ENCODE data around the gene LCORL. TPM values are rescaled to one million over a fixed set of nuclear protein-coding genes. Genes with fewer than 3 reads are reported as not detected.

LCORL gene
- total RNA-seq, 1 experiment from 2014 or later, result 15.5 TPM

- no peaks in the 10 kb centered on the region for H3K79me1 ChIP-seq (ENCODE audit: insufficient read depth, low read depth, low read length, poor library complexity, severe bottlenecking)
- H3K27ac Mint-ChIP-seq, result no peak overlapping the region; a peak in 1 of 7 replicates
- H3K9ac ChIP-seq (ENCODE audit: extremely low read depth, insufficient read length, low read length), result no peak overlapping the region
- H3K27ac ChIP-seq (ENCODE audit: insufficient read length, low read depth, low read length), result no peak overlapping the region
- peaks cover 3% of the 10 kb centered on the region for H3K23me2 ChIP-seq (ENCODE audit: insufficient read length, low read depth, low read length, poor library complexity, severe bottlenecking)
- H3K4ac ChIP-seq (ENCODE audit: low read depth, low read length), result no peak overlapping the region
- no peak overlapping the region for H2BK20ac ChIP-seq (ENCODE audit: low read depth, low read length, poor library complexity, severe bottlenecking)
- peaks cover 40 to 66% (median 40%) of the 10 kb centered on the region in 3 experiments for H3K36me3 Mint-ChIP-seq (ENCODE audit: insufficient read depth in 1 of 3, low read depth in 3 of 3)
- H3K27me3 Mint-ChIP-seq (ENCODE audit: low read depth), result no peaks in the 10 kb centered on the region
- H4K20me1 ChIP-seq (ENCODE audit: control insufficient read depth, insufficient read depth, insufficient read length), result no peaks in the 10 kb centered on the region
- peaks cover 29% of the 10 kb centered on the region; the same call in 1 of the 2 replicates for H3K79me2 ChIP-seq (ENCODE audit: insufficient read depth, low read length)
- H4K5ac ChIP-seq (ENCODE audit: insufficient read length, low read depth, low read length), result no peak overlapping the region
- no peak overlapping the region for H3T11ph ChIP-seq (ENCODE audit: low read length)
- peaks cover 2% of the 10 kb centered on the region; the same call in 1 of the 2 replicates for H3K4me1 ChIP-seq (ENCODE audit: insufficient read depth, low read length)
- no peak overlapping the region for H4K91ac ChIP-seq (ENCODE audit: insufficient read length, low read depth, low read length)
- no peak overlapping the region for H3K14ac ChIP-seq (ENCODE audit: insufficient read depth, low read length)
- H2BK120ac ChIP-seq (ENCODE audit: low read depth, low read length, poor library complexity, severe bottlenecking), result no peak overlapping the region
- peak overlapping the region; percentile 1 to 73; a peak in 1 of 5 replicates for H3K4me3 Mint-ChIP-seq
- no peaks in the 10 kb centered on the region for H3K27me3 ChIP-seq (ENCODE audit: insufficient read depth, low read length)
- peaks cover 0 to 6% of the 10 kb centered on the region in 2 experiments; a peak in 1 of 5 replicates for H3K9me3 Mint-ChIP-seq
- DNase-seq, result no peak
- H2BK15ac ChIP-seq (ENCODE audit: low read depth, low read length), result no peak overlapping the region
- peaks cover 27 to 28% of the 10 kb centered on the region in 2 experiments for H3K4me1 Mint-ChIP-seq
- no peak overlapping the region for H4K8ac ChIP-seq (replicated peaks; ENCODE audit: insufficient read length, low read depth, low read length)
- H2AFZ ChIP-seq (ENCODE audit: low read length), result no peak overlapping the region
- H3K23ac ChIP-seq (ENCODE audit: insufficient read length, low read depth, low read length), result no peak overlapping the region
- no peak for TF ChIP-seq CTCF (conservative IDR thresholded peaks at IDR 0.05)
- H2BK12ac ChIP-seq (ENCODE audit: insufficient read length, low read depth, low read length), result no peak overlapping the region
- no peak overlapping the region for H2BK5ac ChIP-seq (ENCODE audit: insufficient read length, low read length)
- H2AK5ac ChIP-seq (ENCODE audit: insufficient read length, low read length), result no peak overlapping the region
- no CpG with 5 or more reads among the region's 6 CpGs for WGBS (ENCODE audit: extremely low coverage, insufficient read length, low lambda C conversion rate)
- no peak overlapping the region for H3K56ac ChIP-seq (ENCODE audit: insufficient read length, low read depth, low read length)
- H3K18ac ChIP-seq (ENCODE audit: insufficient read length, low read depth, low read length), result no peak overlapping the region
- H3K9me3 ChIP-seq (ENCODE audit: control insufficient read depth, low read depth, low read length), result no peaks in the 10 kb centered on the region
- peak overlapping the region; percentile 38 for H3K4me2 ChIP-seq (ENCODE audit: insufficient read depth, insufficient read length, low read length)
Measured at GRCh38 chr4:17807446-17807845, 214.1 kb downstream of the LCORL start.

Data from H9 (cell line).